Activated CD8-positive, alpha-beta T cell treated with anti-CD3 and anti-CD28 coated beads, Interleukin-2, amount 10 ng/mL, durations not matched to agents 7 days and 5 days (primary cell): ENCODE measurements around the gene CARD11. TPM values are rescaled to one million over a fixed set of nuclear protein-coding genes. Genes with fewer than 3 reads are reported as not detected.

Source experiments
- ATAC-seq: fragments of 150-1000 bp; cut with Tn5 transposase; one replicate; pipeline ENCODE4 v1.10.0; 2021; ENCODE audit warnings: moderate library complexity
- CTCF ChIA-PET: fragments of 350-600 bp; sonication (Branson Sonifier 250); formaldehyde crosslinking; loops from one replicate; lab custom pipeline; 2021; ENCODE audit warnings: antibody characterized with exemption; lab: Charles Lee
- POLR2A ChIA-PET: fragments of 350-600 bp; sonication (Branson Sonifier 250); formaldehyde crosslinking; loops from one replicate; lab custom pipeline; 2021; ENCODE audit warnings: antibody characterized with exemption; lab: Charles Lee
- DNase-seq: peaks from one replicate; pipeline ENCODE4 v3.0.0-alpha.2; 2020
- H3K27ac Mint-ChIP-seq: one replicate; pipeline ENCODE4 v1.8.0; 2021; ENCODE audit warnings: mild to moderate bottlenecking, mixed read lengths
- H3K27me3 Mint-ChIP-seq: one replicate; pipeline ENCODE4 v1.8.0; 2021; ENCODE audit warnings: low read depth, mixed read lengths
- H3K36me3 Mint-ChIP-seq: one replicate; pipeline ENCODE4 v1.8.0; 2021; ENCODE audit warnings: low read depth, mixed read lengths
- H3K4me1 Mint-ChIP-seq: one replicate; pipeline ENCODE4 v1.8.0; 2021; ENCODE audit warnings: low read depth, mixed read lengths
- H3K4me3 Mint-ChIP-seq: one replicate; pipeline ENCODE4 v1.8.0; 2021; ENCODE audit warnings: mild to moderate bottlenecking, mixed read lengths
- H3K9me3 Mint-ChIP-seq: one replicate; pipeline ENCODE4 v1.8.0; 2022; ENCODE audit warnings: mixed read lengths; ENCODE audit not compliant: insufficient read depth
- total RNA-seq, 2 experiments: library from RNA; stranded (reverse); gene quantifications; one replicate each; pipeline ENCODE4 v1.2.3, GENCODE V29; 2021

Gene CARD11
- total RNA-seq, 2 experiments from 2014 or later: 178 TPM

DNA sequence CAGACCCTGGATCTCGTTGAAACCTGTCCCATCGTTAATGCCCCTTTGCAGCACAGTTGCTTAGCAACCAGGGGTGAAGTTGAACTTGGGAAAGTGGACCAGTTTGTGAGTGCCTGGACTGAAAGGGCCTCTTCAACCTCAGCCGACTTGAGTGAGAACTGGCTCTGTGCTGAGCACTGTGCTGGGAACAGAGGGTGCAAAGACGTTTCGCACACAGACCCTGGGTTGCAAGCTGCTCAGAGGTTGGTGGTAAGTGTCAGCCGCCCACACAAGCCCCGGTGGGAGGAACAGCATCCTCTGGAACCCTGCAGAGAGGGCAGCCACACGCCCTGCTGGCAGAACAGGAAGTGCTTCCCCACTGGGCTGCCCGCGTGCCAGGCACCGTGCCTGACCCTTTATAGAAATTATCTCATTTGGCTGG, 89.2 kb downstream of the CARD11 start:
- Mint-ChIP-seq H3K27ac (peak overlapping the region; percentile 92), H3K4me1 (peaks cover 88% of the 10 kb centered on the region), H3K36me3 (peaks cover 85% of the 10 kb centered on the region), H3K4me3 (peak overlapping the region; percentile 64), H3K9me3 (peaks cover 17% of the 10 kb centered on the region), H3K27me3 (no peaks in the 10 kb centered on the region)
- ATAC-seq: peak; percentile 55
- POLR2A ChIA-PET: interaction anchor here (0.6 to 2.1 kb wide), 3 partner anchors 14 to 89 kb away, joined by 3 to 5 read pairs (median 3); no protein-coding TSS in a partner anchor
- CTCF ChIA-PET: interaction anchor here (1.2 to 2.2 kb wide), 3 partner anchors 11 to 90 kb away, joined by 3 to 9 read pairs (median 5); no protein-coding TSS in a partner anchor
- DNase-seq: peak; percentile 76

DNA sequence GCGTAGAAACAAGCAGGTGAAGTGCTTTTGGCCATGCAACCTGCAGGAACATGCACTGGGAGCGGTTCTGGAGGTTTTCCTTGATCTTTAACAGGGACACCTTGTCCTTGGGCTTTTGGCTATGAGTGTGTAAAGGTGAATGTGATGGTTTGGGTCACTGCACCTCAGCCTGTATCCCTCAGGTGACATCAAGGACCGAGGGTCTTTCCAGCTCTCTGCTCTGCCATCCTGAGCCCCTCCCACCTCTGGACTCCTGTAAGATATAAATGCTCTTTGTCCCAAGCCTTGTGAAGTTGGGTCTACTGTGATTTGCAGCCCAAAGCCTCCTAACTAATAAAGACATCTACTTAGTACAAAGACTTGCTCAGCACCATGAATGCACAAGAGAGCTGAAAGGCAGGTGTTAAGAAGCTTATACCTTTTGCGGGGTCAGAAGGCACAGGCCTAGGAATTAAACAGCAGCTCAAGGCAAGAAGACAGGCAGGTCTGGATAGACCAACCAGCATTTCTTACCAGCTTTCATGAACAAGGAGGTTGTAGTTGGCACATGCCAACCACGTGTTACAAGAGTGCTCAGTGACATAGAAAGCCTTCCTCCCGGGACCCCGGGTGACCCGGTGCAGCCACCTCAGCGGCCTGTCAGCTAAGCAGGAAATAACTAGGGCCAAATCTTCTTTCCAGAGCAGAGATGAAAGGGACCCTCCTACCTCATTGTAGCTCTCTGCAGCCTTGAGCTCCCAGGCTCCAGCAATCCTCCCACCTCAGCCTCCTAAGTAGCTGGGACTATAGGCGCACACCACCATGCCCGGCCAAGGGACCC, 89.9 kb downstream of the CARD11 start:
- ATAC-seq: peak; percentile 29
- H3K27me3 Mint-ChIP-seq: no peaks in the 10 kb centered on the region

DNA sequence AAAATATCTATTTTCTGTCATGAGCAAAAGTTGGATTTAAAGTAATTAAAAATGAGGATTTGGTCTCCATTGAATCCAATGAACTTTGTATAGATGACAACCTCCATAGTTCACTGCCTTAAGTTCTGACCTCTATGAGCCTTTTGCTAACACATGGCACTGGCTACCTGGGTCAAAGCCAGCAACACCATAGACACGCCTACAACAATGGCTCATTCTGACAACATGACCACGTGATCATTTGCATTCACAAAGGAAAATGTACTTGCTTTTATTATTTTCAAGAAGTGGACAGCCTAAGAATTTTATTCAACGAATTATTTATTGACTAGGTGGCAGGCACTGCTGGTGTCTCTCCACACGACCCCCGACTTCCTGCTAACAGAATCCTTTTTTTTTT, 90.6 kb downstream of the CARD11 start:
- Mint-ChIP-seq H3K27ac (peak overlapping the region; percentile 60), H3K4me1 (peaks cover 84% of the 10 kb centered on the region), H3K27me3 (no peaks in the 10 kb centered on the region), H3K36me3 (peaks cover 86% of the 10 kb centered on the region), H3K4me3 (peak overlapping the region; percentile 22), H3K9me3 (peaks cover 20% of the 10 kb centered on the region)
- DNase-seq (no peak), ATAC-seq (no peak)
- ChIA-PET POLR2A (interaction anchor here (2.1 kb wide), 1 partner anchor 25 kb away, joined by 5 read pairs; no protein-coding TSS in a partner anchor), CTCF (interaction anchor here (1.0 to 2.2 kb wide), 2 partner anchors 12 to 113 kb away, joined by 3 to 9 read pairs; no protein-coding TSS in a partner anchor)

More for the DNA sequence above, 89.9 kb downstream of the CARD11 start:
- H3K36me3 Mint-ChIP-seq: peaks cover 86% of the 10 kb centered on the region
- DNase-seq: peak; percentile 53
- H3K4me3 Mint-ChIP-seq: peak overlapping the region; percentile 64
- peaks cover 20% of the 10 kb centered on the region for H3K9me3 Mint-ChIP-seq
- H3K27ac Mint-ChIP-seq: peak overlapping the region; percentile 92
- ChIA-PET CTCF (interaction anchor here (0.6 to 2.2 kb wide), 4 partner anchors 11 to 201 kb away, joined by 3 to 9 read pairs (median 4); no protein-coding TSS in a partner anchor), POLR2A (interaction anchor here (0.6 to 2.1 kb wide), 3 partner anchors 14 to 89 kb away, joined by 3 to 5 read pairs (median 3); no protein-coding TSS in a partner anchor)
- peaks cover 86% of the 10 kb centered on the region for H3K4me1 Mint-ChIP-seq

DNA sequence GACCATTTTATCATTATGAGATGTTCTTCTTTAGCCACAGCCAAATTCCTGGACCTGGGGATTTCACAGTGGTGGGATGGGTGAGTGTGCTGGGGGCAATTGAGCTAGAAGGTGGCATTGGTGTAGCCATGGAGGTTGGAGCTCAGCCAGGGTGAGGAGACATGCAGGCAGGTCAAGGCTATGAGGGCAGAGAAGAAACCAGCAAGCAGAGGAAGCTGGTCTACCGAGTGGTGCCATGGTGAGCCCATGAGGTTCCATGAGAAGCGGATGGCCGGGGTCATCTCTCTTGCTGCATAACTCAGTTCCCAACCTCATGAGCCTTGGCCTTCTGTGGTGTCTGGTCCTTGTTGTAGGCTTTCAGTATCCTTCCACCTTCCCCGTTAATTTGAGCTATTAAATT, 91.4 kb downstream of the CARD11 start:
- H3K9me3 Mint-ChIP-seq: peaks cover 20% of the 10 kb centered on the region
- peak overlapping the region; percentile 28 for H3K27ac Mint-ChIP-seq
- peaks cover 86% of the 10 kb centered on the region for H3K36me3 Mint-ChIP-seq
- ATAC-seq: no peak
- CTCF ChIA-PET: interaction anchor here (0.8 to 1.2 kb wide), 4 partner anchors 9 to 201 kb away, joined by 3 read pairs; no protein-coding TSS in a partner anchor
- no peaks in the 10 kb centered on the region for H3K27me3 Mint-ChIP-seq
- H3K4me3 Mint-ChIP-seq: no peak overlapping the region
- DNase-seq: no peak
- POLR2A ChIA-PET: no interaction called here
- peaks cover 76% of the 10 kb centered on the region for H3K4me1 Mint-ChIP-seq

DNA sequence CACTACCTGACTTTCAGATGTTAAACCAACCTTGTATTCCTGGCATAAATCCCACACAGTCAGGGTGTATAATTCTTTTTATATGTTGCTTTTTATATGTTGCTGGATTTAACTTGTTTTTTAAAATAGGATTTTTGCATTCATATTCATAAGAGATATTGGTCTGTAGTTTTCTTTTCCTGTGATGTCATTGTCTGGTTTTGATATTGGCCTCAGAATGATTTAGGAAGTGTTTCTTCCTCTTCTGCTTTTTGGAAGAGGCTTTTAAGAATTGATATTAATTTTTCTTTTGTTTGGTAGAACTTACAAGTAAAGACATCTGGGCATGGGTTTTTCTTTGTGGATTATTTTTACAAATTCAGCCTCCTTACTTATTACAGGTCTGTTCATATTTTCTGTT, 93.1 kb downstream of the CARD11 start:
- DNase-seq: no peak
- ChIA-PET POLR2A (interaction anchor here (0.7 kb wide), 1 partner anchor 78 kb away, joined by 4 read pairs; no protein-coding TSS in a partner anchor), CTCF (no interaction called here)
- Mint-ChIP-seq H3K36me3 (peaks cover 94% of the 10 kb centered on the region), H3K4me3 (no peak overlapping the region), H3K9me3 (peaks cover 20% of the 10 kb centered on the region), H3K27me3 (no peaks in the 10 kb centered on the region), H3K27ac (no peak overlapping the region), H3K4me1 (peaks cover 60% of the 10 kb centered on the region)
- no peak for ATAC-seq

DNA sequence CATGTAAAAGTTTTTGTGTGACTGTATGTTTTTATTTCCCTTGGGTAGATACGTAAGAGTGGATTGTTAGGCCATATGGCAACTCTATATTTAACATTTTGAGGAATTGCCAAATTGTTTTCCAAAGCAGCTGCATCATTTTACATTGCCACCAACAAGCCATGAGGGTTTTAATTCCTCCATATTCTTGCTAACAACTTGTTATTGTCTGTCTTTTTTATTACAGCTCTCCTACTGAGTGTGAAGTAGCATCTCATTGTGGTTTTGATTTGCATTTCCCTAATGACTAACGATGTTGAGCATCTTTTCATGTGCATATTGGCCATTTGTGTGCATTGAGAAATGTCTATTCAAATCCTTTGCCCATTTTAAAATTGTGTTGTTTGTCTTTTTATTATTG, 94.9 kb downstream of the CARD11 start:
- Mint-ChIP-seq H3K4me3 (no peak overlapping the region), H3K27me3 (no peaks in the 10 kb centered on the region), H3K36me3 (peaks cover 94% of the 10 kb centered on the region), H3K9me3 (peaks cover 20% of the 10 kb centered on the region), H3K27ac (no peak overlapping the region), H3K4me1 (peaks cover 42% of the 10 kb centered on the region)
- ChIA-PET CTCF (no interaction called here), POLR2A (no interaction called here)
- no peak for ATAC-seq
- no peak for DNase-seq

DNA sequence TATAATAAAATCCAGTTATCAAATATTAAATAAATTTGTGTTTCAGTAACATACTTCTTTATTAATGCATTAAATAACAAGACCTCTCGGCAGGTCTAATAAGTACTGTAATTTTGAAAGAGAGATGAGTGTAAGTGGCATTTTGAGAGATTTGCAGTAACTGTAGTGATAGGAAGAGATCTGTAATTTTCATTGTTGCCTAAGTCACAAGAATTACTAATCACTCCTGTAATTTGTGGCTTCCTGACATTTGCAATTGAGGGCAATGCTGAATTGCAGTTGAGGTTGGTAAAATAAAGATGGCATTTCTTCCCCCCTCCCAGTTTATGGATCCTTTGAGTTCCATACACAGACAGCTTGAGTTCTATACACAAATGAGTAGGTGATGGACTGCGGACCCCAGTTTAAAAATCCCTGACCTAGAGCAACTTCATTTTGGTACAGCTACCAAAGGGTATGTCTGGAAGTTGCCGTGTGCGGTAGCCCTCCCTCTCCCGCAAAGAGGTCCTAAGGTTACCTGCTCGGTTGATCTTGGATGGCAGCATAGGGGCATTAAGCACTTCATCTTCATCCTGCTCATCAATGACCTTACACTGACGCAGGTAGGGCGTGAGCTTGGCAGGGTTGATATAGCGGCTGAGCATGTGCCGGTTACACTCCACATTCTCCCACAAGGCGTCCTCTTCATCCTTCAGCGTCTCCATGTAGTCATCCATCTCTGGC, 96.4 kb downstream of the CARD11 start:
- Mint-ChIP-seq H3K36me3 (peaks cover 92% of the 10 kb centered on the region), H3K27ac (no peak overlapping the region), H3K4me3 (no peak overlapping the region), H3K27me3 (no peaks in the 10 kb centered on the region), H3K4me1 (peaks cover 37% of the 10 kb centered on the region), H3K9me3 (peaks cover 20% of the 10 kb centered on the region)
- CTCF ChIA-PET: no interaction called here
- DNase-seq (no peak), ATAC-seq (no peak)
- POLR2A ChIA-PET: interaction anchor here (1.3 kb wide), 1 partner anchor 82 kb away, joined by 3 read pairs; no protein-coding TSS in a partner anchor

DNA sequence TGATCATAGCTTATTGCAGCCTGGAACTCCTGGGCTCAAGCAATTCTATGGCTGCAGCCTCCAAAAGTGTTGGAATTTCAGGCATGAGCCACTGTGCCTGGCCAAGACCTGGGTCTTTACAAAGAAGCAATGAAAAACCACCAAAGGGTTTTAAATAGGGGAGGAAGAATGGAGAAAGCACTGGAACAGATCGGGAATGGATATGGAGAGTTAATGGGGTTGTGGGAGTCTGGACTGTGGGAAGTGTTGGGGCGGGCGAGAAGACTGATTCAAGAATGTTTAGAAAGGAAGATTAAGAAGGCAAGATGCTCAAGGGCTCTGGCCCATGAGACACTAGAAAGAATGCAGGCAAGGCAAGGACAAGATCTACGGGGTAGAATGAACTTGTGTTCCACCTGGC, 98.5 kb downstream of the CARD11 start:
- CTCF ChIA-PET: interaction anchor here (1.2 kb wide), 1 partner anchor 11 kb away, joined by 3 read pairs; no protein-coding TSS in a partner anchor
- no peak overlapping the region for H3K27ac Mint-ChIP-seq
- no peak for ATAC-seq

DNA sequence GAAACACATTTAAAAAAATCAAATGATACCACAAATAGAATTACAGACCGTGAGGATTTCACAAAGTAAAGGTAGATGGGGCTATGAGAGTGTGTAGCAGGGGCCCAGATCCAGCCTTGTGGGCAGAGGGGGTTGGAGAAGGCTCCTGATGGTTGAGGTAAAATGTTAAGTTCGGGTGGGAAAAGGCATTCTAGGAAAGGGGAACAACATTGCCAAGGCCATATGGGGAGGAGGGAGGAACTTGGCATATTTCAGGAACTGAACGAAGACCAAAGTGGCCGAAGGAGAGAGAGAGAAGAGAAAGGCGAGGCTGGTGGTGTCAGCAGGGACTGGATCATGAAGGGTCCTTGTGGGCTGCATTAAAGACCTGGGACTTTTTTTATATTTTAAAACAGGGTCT, 98.9 kb downstream of the CARD11 start:
- Mint-ChIP-seq H3K4me1 (peaks cover 26% of the 10 kb centered on the region), H3K4me3 (no peak overlapping the region), H3K27me3 (no peaks in the 10 kb centered on the region), H3K27ac (peak overlapping the region; percentile 37), H3K9me3 (peaks cover 6% of the 10 kb centered on the region), H3K36me3 (peaks cover 90% of the 10 kb centered on the region)
- DNase-seq (no peak), ATAC-seq (no peak)
- ChIA-PET POLR2A (no interaction called here), CTCF (interaction anchor here (1.2 kb wide), 1 partner anchor 12 kb away, joined by 3 read pairs; no protein-coding TSS in a partner anchor)

More for the DNA sequence above, 98.5 kb downstream of the CARD11 start:
- H3K4me1 Mint-ChIP-seq: peaks cover 26% of the 10 kb centered on the region
- H3K4me3 Mint-ChIP-seq: no peak overlapping the region
- H3K9me3 Mint-ChIP-seq: peaks cover 9% of the 10 kb centered on the region
- DNase-seq: no peak
- no peaks in the 10 kb centered on the region for H3K27me3 Mint-ChIP-seq
- H3K36me3 Mint-ChIP-seq: peaks cover 91% of the 10 kb centered on the region
- POLR2A ChIA-PET: no interaction called here

DNA sequence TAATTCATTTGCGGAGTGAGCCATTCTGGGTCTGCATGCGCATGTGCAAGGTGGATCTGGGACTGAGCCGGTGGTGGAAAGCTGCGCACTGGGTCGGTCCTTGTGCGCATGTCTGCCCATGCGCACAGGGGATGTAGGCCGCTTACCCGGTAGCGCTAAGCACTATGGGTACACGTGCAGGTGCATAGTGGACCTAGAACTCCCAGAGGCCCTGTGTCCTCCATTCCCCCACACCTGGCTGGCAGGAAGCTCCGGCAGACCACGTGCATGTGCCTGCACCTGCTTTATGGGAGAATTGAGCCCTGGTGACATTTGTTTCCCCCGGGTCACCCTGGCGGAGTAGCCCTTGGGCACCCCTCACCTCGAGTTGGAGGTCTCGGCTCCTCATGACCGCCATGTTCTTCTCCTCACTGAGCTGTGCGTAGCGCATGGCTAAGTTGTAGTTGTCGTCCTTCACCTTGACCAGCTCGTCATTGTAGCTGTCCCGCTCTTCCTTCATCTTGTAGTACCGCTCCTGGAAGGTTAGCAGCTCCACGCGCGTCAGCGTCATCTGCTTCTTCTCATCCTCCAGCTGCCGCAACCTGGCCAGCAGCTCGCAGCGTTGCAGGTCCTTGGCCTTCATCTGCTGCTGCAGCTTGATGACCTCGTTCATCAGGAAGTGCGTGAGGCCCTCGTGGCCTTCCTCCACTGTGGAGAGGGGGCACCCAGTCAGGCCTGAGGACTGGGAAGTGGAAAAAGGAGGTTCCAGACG, 99.6 kb downstream of the CARD11 start:
- peaks cover 89% of the 10 kb centered on the region for H3K36me3 Mint-ChIP-seq
- no peak overlapping the region for H3K4me3 Mint-ChIP-seq
- H3K27me3 Mint-ChIP-seq: no peaks in the 10 kb centered on the region
- no peak overlapping the region for H3K27ac Mint-ChIP-seq
- ChIA-PET POLR2A (no interaction called here), CTCF (interaction anchor here (1.2 kb wide), 1 partner anchor 12 kb away, joined by 3 read pairs; no protein-coding TSS in a partner anchor)
- no peak for ATAC-seq
- H3K9me3 Mint-ChIP-seq: no peaks in the 10 kb centered on the region
- no peak for DNase-seq
- peaks cover 26% of the 10 kb centered on the region for H3K4me1 Mint-ChIP-seq
